Progenitor cell of endocrine pancreas (in vitro differentiated cells): ENCODE results near the gene FILIP1. TPM values are rescaled to one million over a fixed set of nuclear protein-coding genes. Genes with fewer than 3 reads are reported as not detected.

Experiments
- DNase-seq: peaks from one replicate; pipeline ENCODE4 v3.0.0; 2021; ENCODE audit warnings: low spot score; ENCODE audit not compliant: unreplicated experiment
- H3K27ac Mint-ChIP-seq: 2 replicates; pipeline ENCODE4 v1.8.0; 2021; ENCODE audit warnings: mild to moderate bottlenecking, moderate library complexity, mixed read lengths
- H3K27me3 Mint-ChIP-seq: 2 replicates; pipeline ENCODE4 v1.8.0; 2021; ENCODE audit warnings: mixed read lengths
- H3K36me3 Mint-ChIP-seq: 2 replicates; pipeline ENCODE4 v1.8.0; 2022; ENCODE audit warnings: mixed read lengths; ENCODE audit not compliant: insufficient read depth
- H3K4me1 Mint-ChIP-seq: 2 replicates; pipeline ENCODE4 v1.8.0; 2021; ENCODE audit warnings: low read depth, mixed read lengths
- H3K4me3 Mint-ChIP-seq: 2 replicates; pipeline ENCODE4 v1.8.0; 2021; ENCODE audit warnings: low read depth, mild to moderate bottlenecking, moderate library complexity, mixed read lengths
- H3K9me3 Mint-ChIP-seq: 2 replicates; pipeline ENCODE4 v1.8.0; 2021; ENCODE audit warnings: low read depth, mixed read lengths
- CTCF ChIP-seq: fragments of 200-600 bp; sonication (generic); IDR thresholded peaks from one replicate; pipeline ENCODE4 v1.5.0; 2021; ENCODE audit warnings: antibody characterized with exemption, mild to moderate bottlenecking; ENCODE audit not compliant: unreplicated experiment
- total RNA-seq: library from RNA; stranded (reverse); gene quantifications from 2 replicates; pipeline ENCODE4 v1.2.1, GENCODE V29; 2021

Gene FILIP1
- total RNA-seq, 1 donor from 2014 or later = 0.31 TPM

- H3K36me3 Mint-ChIP-seq = no peaks in the 10 kb centered on the region
- no peak for DNase-seq
- H3K27ac Mint-ChIP-seq = no peak overlapping the region
- H3K27me3 Mint-ChIP-seq = peaks cover 6% of the 10 kb centered on the region
- peaks cover 15% of the 10 kb centered on the region for H3K4me1 Mint-ChIP-seq
- no peak overlapping the region for H3K4me3 Mint-ChIP-seq
- H3K9me3 Mint-ChIP-seq = no peaks in the 10 kb centered on the region
- no peak for TF ChIP-seq CTCF
Measured at GRCh38 chr6:75494290-75494689, 690 bp upstream of the FILIP1 start.

GRCh38 chr6:75492386-75493153 lies 1.0 kb downstream of the FILIP1 start:
- peaks cover 6% of the 10 kb centered on the region for H3K27me3 Mint-ChIP-seq
- H3K4me1 Mint-ChIP-seq = peaks cover 21% of the 10 kb centered on the region
- DNase-seq = no peak
- H3K4me3 Mint-ChIP-seq = no peak overlapping the region
- no peak for TF ChIP-seq CTCF
- no peaks in the 10 kb centered on the region for H3K36me3 Mint-ChIP-seq
- no peak overlapping the region for H3K27ac Mint-ChIP-seq
- no peaks in the 10 kb centered on the region for H3K9me3 Mint-ChIP-seq

- H3K4me3 Mint-ChIP-seq = no peak overlapping the region
- no peak for DNase-seq
- TF ChIP-seq CTCF = no peak
- H3K4me1 Mint-ChIP-seq = peaks cover 21% of the 10 kb centered on the region
- H3K36me3 Mint-ChIP-seq = no peaks in the 10 kb centered on the region
- no peak overlapping the region for H3K27ac Mint-ChIP-seq
- peaks cover 6% of the 10 kb centered on the region for H3K27me3 Mint-ChIP-seq
- H3K9me3 Mint-ChIP-seq = no peaks in the 10 kb centered on the region
Measured at GRCh38 chr6:75491291-75491690, 2.3 kb downstream of the FILIP1 start.

- DNase-seq = no peak
- no peaks in the 10 kb centered on the region for H3K36me3 Mint-ChIP-seq
- peaks cover 21% of the 10 kb centered on the region for H3K4me1 Mint-ChIP-seq
- no peak for TF ChIP-seq CTCF
- peaks cover 6% of the 10 kb centered on the region for H3K27me3 Mint-ChIP-seq
- H3K27ac Mint-ChIP-seq = no peak overlapping the region
- no peak overlapping the region for H3K4me3 Mint-ChIP-seq
- no peaks in the 10 kb centered on the region for H3K9me3 Mint-ChIP-seq
Measured at GRCh38 chr6:75490706-75491105, 2.9 kb downstream of the FILIP1 start.

- no peak for TF ChIP-seq CTCF
Measured at GRCh38 chr6:75489025-75489424, 4.6 kb downstream of the FILIP1 start.

More at GRCh38 chr6:75489025-75489424, 4.6 kb downstream of the FILIP1 start:
- Mint-ChIP-seq H3K4me1 (peaks cover 15% of the 10 kb centered on the region), H3K4me3 (no peak overlapping the region), H3K27ac (no peak overlapping the region), H3K27me3 (peaks cover 3% of the 10 kb centered on the region), H3K36me3 (no peaks in the 10 kb centered on the region), H3K9me3 (no peaks in the 10 kb centered on the region)
- DNase-seq = no peak
